ENCODE data around the gene TTLL11.

DNA sequence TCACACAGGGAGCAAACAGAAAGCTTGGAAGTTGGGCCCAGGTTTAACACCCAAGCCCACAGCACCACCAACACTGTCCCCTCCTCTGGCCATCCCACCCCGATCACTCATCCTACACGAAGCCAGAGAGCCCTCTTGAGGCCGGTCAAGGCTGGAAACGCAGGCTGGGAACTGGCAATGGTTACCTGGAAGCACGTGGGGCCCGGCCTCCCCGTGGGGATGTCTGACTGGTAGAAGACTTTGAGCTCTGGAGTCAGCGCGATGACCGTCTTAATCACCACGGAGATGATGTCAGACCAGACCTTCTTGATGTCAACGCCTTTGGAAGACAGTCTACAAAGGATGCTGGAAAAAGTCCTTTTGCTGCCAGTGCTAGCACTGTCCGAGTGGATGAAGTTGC is 104.1 kb downstream of the TTLL11 start:
- TF ChIP-seq, protein P1, sequence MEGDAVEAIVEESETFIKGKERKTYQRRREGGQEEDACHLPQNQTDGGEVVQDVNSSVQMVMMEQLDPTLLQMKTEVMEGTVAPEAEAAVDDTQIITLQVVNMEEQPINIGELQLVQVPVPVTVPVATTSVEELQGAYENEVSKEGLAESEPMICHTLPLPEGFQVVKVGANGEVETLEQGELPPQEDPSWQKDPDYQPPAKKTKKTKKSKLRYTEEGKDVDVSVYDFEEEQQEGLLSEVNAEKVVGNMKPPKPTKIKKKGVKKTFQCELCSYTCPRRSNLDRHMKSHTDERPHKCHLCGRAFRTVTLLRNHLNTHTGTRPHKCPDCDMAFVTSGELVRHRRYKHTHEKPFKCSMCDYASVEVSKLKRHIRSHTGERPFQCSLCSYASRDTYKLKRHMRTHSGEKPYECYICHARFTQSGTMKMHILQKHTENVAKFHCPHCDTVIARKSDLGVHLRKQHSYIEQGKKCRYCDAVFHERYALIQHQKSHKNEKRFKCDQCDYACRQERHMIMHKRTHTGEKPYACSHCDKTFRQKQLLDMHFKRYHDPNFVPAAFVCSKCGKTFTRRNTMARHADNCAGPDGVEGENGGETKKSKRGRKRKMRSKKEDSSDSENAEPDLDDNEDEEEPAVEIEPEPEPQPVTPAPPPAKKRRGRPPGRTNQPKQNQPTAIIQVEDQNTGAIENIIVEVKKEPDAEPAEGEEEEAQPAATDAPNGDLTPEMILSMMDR (conservative IDR thresholded peaks at IDR 0.05; ENCODE audit: low read length): peak; percentile 34; the same call in 1 of the 2 replicates
- TF ChIP-seq EZH2phosphoT487 (IDR thresholded peaks at IDR 0.05; ENCODE audit: borderline replicate concordance): no peak

Data from Loucy (cell line).